ENCODE measurements around the gene CCSAP. TPM values are rescaled to one million over a fixed set of nuclear protein-coding genes. Genes with fewer than 3 reads are reported as not detected.

CCSAP gene, protein sequence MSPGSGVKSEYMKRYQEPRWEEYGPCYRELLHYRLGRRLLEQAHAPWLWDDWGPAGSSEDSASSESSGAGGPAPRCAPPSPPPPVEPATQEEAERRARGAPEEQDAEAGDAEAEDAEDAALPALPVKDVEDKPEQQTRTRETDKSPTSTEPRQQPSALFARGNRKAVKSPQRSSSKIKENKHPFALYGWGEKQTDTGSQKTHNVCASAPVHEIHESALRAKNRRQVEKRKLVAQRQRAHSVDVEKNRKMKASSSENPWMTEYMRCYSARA
- 1 to 10 TPM; 9.8 TPM for total RNA-seq

GRCh38 chr1:229342656-229343569 lies at the start of gene CCSAP:
Gene CCSAP (minus strand): TSS chr1:229343047. CDS start chr1:229342465, 582 bp downstream.
- intact Hi-C loops (cut with micrococcal nuclease), result loop anchor here (2.0 to 10.0 kb wide), 3 partner anchors 88 to 214 kb away; partner anchors contain the start of genes ABCB10 and NUP133
- peaks cover 46% of the 10 kb centered on the region for H3K4me1 Mint-ChIP-seq (ENCODE audit: low read depth)
- no peaks in the 10 kb centered on the region for H3K36me3 Mint-ChIP-seq
- H3K27me3 Mint-ChIP-seq, result peaks cover 7% of the 10 kb centered on the region
- H3K4me3 Mint-ChIP-seq, result peak within 1 kb of the TSS; percentile 81
- POLR2A ChIA-PET, result interaction anchor here (0.5 to 1.3 kb wide), 4 partner anchors 19 to 102 kb away, joined by 3 read pairs; partner anchors contain the start of gene RAB4A
- CTCF ChIA-PET, result interaction anchor here (1.0 to 1.5 kb wide), 3 partner anchors 85 to 216 kb away, joined by 3 to 5 read pairs (median 4); partner anchors contain the start of gene ABCB10
- DNase-seq, result peak; percentile 58
- H3K27ac Mint-ChIP-seq, result peak within 1 kb of the TSS; percentile 70
- peaks cover 2% of the 10 kb centered on the region for H3K9me3 Mint-ChIP-seq

GRCh38 chr1:229390130-229390529 lies 47.3 kb upstream of the CCSAP start:
- no peak overlapping the region for H3K27ac Mint-ChIP-seq
- no peak for DNase-seq
- ChIA-PET CTCF (no interaction called here), POLR2A (no interaction called here)
- H3K9me3 Mint-ChIP-seq, result no peaks in the 10 kb centered on the region
- H3K27me3 Mint-ChIP-seq, result peaks cover 21% of the 10 kb centered on the region
- H3K36me3 Mint-ChIP-seq, result no peaks in the 10 kb centered on the region
- no peaks in the 10 kb centered on the region for H3K4me1 Mint-ChIP-seq (ENCODE audit: low read depth)
- H3K4me3 Mint-ChIP-seq, result no peak overlapping the region
- intact Hi-C loops (cut with micrococcal nuclease), result no loop called here

DNA sequence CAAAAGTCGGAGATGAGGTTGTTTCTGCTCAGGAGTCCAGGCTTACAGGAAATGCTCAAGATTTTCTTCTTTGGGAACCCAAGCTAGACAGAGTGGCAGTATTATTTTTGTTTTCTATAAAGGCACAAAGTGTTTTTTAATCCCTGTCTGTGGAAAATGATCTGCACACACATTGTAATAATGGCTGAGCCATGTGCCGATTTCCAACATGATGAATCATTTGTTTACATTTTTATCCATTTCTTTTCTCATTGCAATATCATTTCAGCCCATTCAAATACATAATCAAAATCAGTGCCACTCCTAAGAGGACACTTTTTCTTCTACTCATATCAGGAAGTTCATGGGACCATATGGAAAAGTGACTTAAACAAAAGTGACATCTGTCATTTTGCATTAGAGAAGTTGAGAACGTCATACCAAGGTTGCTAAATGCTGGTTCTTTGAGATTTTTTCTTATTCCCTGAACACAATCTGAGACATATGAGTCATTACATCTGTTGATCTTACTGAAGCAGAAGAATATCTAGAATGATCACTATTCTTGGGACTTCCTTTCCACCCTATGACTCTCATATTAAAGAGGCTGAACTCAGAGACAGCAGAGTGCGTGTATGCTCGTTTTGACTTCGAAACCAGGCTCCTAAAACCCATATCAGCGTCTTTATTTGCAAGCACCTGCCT lies 46.2 kb upstream of the CCSAP start:
- H3K9me3 Mint-ChIP-seq, result no peaks in the 10 kb centered on the region
- POLR2A ChIA-PET, result no interaction called here
- H3K27me3 Mint-ChIP-seq, result peaks cover 15% of the 10 kb centered on the region
- H3K4me1 Mint-ChIP-seq (ENCODE audit: low read depth), result no peaks in the 10 kb centered on the region
- H3K36me3 Mint-ChIP-seq, result no peaks in the 10 kb centered on the region
- intact Hi-C loops (cut with micrococcal nuclease), result no loop called here
- H3K27ac Mint-ChIP-seq, result no peak overlapping the region
- H3K4me3 Mint-ChIP-seq, result no peak overlapping the region
- CTCF ChIA-PET, result no interaction called here
- no peak for DNase-seq

DNA sequence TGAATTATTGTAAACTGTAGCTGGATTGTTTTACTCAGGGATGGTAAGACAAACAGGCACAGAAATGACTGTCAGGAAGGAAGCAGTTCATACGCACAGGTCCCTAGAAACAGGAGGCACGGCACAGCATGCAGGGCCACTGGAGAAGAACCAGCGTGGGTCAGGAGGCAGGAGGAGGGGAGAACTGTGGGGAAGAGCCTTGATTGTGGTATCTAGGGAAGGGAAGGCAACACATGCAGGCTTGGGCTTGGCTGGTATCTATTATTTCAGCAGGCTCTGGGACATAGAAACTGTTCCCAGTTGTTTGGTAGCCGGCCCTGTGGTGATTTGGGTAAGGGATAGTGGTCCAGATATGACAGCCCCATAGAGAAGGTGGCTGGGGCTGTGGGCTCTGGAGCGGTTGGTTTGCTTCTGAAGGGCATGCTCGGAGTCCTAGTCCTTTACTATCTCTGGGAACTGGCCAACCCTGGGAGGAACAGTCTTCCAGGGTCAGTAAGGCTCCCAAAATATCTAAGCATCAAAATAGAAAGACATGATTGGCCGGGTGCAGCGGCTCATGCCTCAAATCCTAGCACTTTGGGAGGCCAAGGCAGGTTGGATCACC lies 43.1 kb upstream of the CCSAP start:
- H3K27ac Mint-ChIP-seq, result no peak overlapping the region
- H3K36me3 Mint-ChIP-seq, result no peaks in the 10 kb centered on the region
- POLR2A ChIA-PET, result no interaction called here
- intact Hi-C loops (cut with micrococcal nuclease), result no loop called here
- H3K4me3 Mint-ChIP-seq, result no peak overlapping the region
- CTCF ChIA-PET, result no interaction called here
- no peaks in the 10 kb centered on the region for H3K9me3 Mint-ChIP-seq
- no peak for DNase-seq
- H3K4me1 Mint-ChIP-seq (ENCODE audit: low read depth), result no peaks in the 10 kb centered on the region
- H3K27me3 Mint-ChIP-seq, result peaks cover 4% of the 10 kb centered on the region

DNA sequence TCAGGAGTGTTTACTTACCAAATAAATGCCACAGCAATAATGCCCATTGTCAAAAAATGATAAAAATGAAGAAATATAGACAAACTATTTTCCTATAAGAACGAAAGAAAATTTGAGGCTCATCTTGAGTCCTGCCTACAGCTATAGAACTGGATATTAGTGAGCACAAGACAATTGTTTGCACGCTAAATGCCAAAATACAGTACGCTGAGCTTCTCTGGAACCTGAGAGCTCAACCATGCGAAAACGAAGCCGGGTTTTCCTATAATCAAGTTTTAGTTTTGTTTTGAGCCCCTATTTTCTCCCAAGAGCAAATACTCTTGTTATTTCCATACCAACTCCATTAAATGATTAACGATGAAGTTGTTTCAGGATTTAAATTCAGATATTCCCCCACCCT lies 42.0 kb upstream of the CCSAP start:
- intact Hi-C loops (cut with micrococcal nuclease), result no loop called here
- no peak for DNase-seq
- CTCF ChIA-PET, result no interaction called here
- Mint-ChIP-seq H3K4me1 (ENCODE audit: low read depth) (no peaks in the 10 kb centered on the region), H3K4me3 (no peak overlapping the region), H3K27ac (no peak overlapping the region), H3K36me3 (no peaks in the 10 kb centered on the region), H3K9me3 (no peaks in the 10 kb centered on the region), H3K27me3 (no peaks in the 10 kb centered on the region)
- POLR2A ChIA-PET, result no interaction called here

DNA sequence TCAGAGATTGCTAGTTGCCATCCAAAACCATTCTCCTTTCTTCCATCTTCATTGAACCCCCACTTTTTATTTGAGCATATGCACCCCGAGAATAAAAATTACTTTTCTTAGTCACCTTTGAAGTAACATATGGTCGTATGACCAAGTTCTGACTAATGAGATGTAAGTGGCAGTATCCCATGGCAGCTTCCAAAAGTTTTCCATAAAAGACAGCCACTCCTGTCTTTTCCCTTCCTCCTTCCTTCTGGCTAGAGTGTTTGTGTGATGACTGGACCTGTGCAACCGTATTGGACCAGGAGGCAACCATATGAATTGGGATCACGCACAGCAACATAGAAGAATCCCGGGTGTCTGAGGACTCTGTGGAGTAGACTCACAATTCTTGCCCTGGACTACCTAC lies 41.1 kb upstream of the CCSAP start:
- ChIA-PET CTCF (no interaction called here), POLR2A (no interaction called here)
- no peak overlapping the region for H3K4me3 Mint-ChIP-seq
- no peak overlapping the region for H3K27ac Mint-ChIP-seq
- intact Hi-C loops (cut with micrococcal nuclease), result no loop called here
- no peak for DNase-seq
- no peaks in the 10 kb centered on the region for H3K4me1 Mint-ChIP-seq (ENCODE audit: low read depth)
- H3K27me3 Mint-ChIP-seq, result no peaks in the 10 kb centered on the region
- no peaks in the 10 kb centered on the region for H3K9me3 Mint-ChIP-seq
- no peaks in the 10 kb centered on the region for H3K36me3 Mint-ChIP-seq

DNA sequence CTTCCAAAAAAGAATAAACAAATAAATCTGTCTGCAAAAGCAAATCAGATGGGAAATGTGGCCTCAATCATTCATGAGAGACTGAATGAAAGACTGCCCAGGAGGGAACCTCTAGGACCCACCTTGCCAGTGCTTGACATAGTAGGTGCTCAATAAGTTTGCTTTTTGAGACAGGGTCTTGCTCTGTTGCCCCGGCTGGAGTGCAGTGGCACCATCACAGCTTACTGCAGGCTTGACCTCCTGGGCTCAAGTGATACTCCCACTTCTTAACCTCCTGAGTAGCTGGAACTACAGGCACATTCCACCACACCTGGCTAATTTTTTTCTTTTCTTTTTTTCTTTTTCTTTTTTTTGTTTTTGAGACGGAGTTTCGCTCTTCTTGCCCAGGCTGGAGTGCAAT lies 40.3 kb upstream of the CCSAP start:
- Mint-ChIP-seq H3K4me1 (ENCODE audit: low read depth) (no peaks in the 10 kb centered on the region), H3K27ac (no peak overlapping the region), H3K9me3 (no peaks in the 10 kb centered on the region), H3K4me3 (no peak overlapping the region), H3K27me3 (no peaks in the 10 kb centered on the region), H3K36me3 (no peaks in the 10 kb centered on the region)
- no peak for DNase-seq
- POLR2A ChIA-PET, result no interaction called here
- intact Hi-C loops (cut with micrococcal nuclease), result no loop called here
- CTCF ChIA-PET, result no interaction called here

DNA sequence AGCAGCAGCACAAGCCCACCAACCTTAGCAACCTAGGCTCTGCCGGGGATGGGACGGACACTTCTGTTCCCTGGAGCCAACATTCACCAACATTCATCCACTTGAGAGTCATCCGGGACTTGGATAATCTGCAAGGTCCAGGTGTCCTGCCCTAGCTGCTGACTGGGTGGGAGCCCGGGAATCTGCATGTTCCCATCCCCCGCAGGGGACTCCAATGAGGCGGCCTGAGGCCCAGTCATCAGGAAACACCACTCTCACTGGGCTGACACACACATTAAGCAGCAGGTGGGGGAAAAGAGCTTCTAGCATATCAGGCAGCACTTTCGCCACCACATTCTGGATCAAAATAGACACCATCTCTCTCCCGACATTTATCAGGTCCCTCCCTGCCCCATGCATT lies 38.4 kb upstream of the CCSAP start:
- CTCF ChIA-PET, result no interaction called here
- intact Hi-C loops (cut with micrococcal nuclease), result no loop called here
- POLR2A ChIA-PET, result no interaction called here

GRCh38 chr1:229380536-229381160 lies 37.8 kb upstream of the CCSAP start:
- Mint-ChIP-seq H3K36me3 (no peaks in the 10 kb centered on the region), H3K27ac (no peak overlapping the region), H3K27me3 (no peaks in the 10 kb centered on the region), H3K9me3 (no peaks in the 10 kb centered on the region), H3K4me3 (no peak overlapping the region), H3K4me1 (ENCODE audit: low read depth) (no peaks in the 10 kb centered on the region)
- POLR2A ChIA-PET, result no interaction called here
- intact Hi-C loops (cut with micrococcal nuclease), result no loop called here
- CTCF ChIA-PET, result no interaction called here
- no peak for DNase-seq

More for the DNA sequence above, 38.4 kb upstream of the CCSAP start:
- Mint-ChIP-seq H3K4me3 (no peak overlapping the region), H3K4me1 (ENCODE audit: low read depth) (no peaks in the 10 kb centered on the region), H3K36me3 (no peaks in the 10 kb centered on the region), H3K27ac (no peak overlapping the region), H3K27me3 (no peaks in the 10 kb centered on the region), H3K9me3 (no peaks in the 10 kb centered on the region)
- no peak for DNase-seq

- H3K4me1 Mint-ChIP-seq (ENCODE audit: low read depth), result no peaks in the 10 kb centered on the region
- no peaks in the 10 kb centered on the region for H3K9me3 Mint-ChIP-seq
- POLR2A ChIA-PET, result no interaction called here
- no peaks in the 10 kb centered on the region for H3K27me3 Mint-ChIP-seq
- intact Hi-C loops (cut with micrococcal nuclease), result no loop called here
- H3K36me3 Mint-ChIP-seq, result no peaks in the 10 kb centered on the region
- H3K4me3 Mint-ChIP-seq, result no peak overlapping the region
- CTCF ChIA-PET, result no interaction called here
- no peak overlapping the region for H3K27ac Mint-ChIP-seq
- no peak for DNase-seq
These were observed 37.0 kb upstream of the CCSAP start for GRCh38 chr1:229379846-229380245.

DNA sequence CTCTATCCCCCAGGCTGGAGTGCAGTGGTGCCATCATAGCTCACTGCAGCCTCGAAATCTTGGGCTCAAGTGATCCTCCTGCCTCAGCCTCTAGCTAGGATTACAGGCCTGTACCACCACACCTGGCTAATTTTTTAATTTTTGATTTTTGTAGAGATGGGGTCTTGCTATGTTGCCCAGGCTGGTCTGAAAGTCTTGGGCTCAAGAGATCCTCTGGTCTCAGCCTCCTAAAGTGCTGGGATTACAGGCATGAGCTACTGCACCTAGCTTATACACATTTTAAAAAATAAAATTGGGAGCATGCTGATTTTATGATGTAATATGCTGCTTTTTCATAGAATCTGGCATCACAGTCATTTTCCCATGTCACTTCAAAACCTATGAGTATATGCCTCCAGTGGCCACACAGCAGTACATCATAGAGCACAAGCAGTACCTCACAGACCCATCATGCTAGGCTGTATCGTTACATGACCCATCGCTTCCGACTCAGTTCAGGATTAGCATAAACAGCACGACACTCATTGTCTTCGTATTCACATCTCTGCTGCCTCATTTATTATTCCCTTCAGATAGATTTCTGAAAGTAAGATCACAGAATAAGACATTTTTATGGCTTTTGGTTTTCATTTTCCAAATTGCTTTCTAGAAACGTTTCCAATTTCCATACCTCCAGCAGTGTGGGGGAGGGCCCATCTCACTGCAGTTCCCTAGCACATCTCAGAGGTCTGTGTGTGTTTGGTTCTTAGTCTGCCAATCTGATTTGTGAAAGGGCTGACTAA lies 35.9 kb upstream of the CCSAP start:
- Mint-ChIP-seq H3K27me3 (no peaks in the 10 kb centered on the region), H3K4me3 (no peak overlapping the region), H3K9me3 (no peaks in the 10 kb centered on the region), H3K4me1 (ENCODE audit: low read depth) (no peaks in the 10 kb centered on the region), H3K36me3 (no peaks in the 10 kb centered on the region), H3K27ac (no peak overlapping the region)
- POLR2A ChIA-PET, result no interaction called here
- intact Hi-C loops (cut with micrococcal nuclease), result no loop called here
- no peak for DNase-seq
- CTCF ChIA-PET, result no interaction called here

Measured in activated CD4-positive, alpha-beta memory T cell treated with anti-CD3 and anti-CD28 coated beads for 36 hours (primary cell).